ENCODE results near the gene DNAAF8.
"Not testable (repeated sequence)": the region's sequence is repeated elsewhere in the genome, so short reads cannot be mapped to it uniquely, and the experiment has no call there.

The DNAAF8 gene

DNA sequence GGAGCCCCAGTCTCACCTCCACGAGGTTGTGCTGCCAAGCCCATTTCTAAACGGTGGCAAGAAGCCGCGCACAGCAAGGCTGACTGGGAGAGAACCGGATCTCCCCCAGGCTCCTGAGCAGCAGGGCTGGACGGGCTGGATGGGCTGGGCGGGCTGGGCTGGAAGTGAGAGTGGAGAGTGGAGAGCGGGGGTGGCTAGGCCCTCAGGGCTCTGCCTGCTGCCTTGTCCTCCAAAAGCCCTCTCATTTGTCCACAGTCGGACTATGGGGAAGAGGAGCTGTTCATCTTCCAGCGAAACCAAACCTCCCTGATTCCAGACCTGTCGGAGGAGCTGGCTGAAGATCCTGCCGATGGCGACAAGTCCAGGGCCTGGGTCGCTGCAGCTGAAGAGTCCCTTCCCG is 3.2 kb downstream of the DNAAF8 start:
- H3K4me1 ChIP-seq (ENCODE audit: control insufficient read depth in 1 of 2, insufficient read depth in 1 of 2, low read depth in 1 of 2, low read length in 1 of 2) = peaks cover 19% of the 10 kb centered on the region in 2 experiments
- H3K27ac ChIP-seq = no peak overlapping the region
- no peaks in the 10 kb centered on the region for H3K36me3 ChIP-seq
- no peaks in the 10 kb centered on the region for H3K9me3 ChIP-seq
- H3K4me3 ChIP-seq (ENCODE audit: low read depth in 1 of 2, low read length in 1 of 2) = no peak overlapping the region
- TF ChIP-seq, protein P1, sequence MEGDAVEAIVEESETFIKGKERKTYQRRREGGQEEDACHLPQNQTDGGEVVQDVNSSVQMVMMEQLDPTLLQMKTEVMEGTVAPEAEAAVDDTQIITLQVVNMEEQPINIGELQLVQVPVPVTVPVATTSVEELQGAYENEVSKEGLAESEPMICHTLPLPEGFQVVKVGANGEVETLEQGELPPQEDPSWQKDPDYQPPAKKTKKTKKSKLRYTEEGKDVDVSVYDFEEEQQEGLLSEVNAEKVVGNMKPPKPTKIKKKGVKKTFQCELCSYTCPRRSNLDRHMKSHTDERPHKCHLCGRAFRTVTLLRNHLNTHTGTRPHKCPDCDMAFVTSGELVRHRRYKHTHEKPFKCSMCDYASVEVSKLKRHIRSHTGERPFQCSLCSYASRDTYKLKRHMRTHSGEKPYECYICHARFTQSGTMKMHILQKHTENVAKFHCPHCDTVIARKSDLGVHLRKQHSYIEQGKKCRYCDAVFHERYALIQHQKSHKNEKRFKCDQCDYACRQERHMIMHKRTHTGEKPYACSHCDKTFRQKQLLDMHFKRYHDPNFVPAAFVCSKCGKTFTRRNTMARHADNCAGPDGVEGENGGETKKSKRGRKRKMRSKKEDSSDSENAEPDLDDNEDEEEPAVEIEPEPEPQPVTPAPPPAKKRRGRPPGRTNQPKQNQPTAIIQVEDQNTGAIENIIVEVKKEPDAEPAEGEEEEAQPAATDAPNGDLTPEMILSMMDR (IDR thresholded peaks at IDR 0.05) = no peak
- H3K27me3 ChIP-seq = no peaks in the 10 kb centered on the region

DNA sequence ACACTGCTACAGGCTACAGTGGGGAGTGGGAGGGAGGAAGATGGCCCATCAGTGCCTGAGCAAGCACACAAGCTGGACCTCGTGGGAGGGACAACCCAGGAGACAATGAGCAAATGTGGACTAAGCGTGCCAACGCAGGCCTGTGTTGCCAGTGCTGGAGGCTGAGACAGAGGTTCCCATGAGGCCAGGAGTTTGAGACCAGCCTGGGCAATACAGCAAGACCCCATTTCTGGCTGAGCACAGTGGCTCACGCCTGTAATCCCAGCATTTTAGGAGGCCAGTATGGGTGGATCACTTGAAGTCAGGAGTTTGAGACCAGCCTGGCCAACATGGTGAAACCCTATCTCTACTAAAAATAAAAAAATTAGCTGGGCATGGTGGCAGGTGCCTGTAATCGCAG is 4.0 kb downstream of the DNAAF8 start:
- not testable (repeated sequence) for H3K9me3 ChIP-seq, H3K27me3 ChIP-seq

DNA sequence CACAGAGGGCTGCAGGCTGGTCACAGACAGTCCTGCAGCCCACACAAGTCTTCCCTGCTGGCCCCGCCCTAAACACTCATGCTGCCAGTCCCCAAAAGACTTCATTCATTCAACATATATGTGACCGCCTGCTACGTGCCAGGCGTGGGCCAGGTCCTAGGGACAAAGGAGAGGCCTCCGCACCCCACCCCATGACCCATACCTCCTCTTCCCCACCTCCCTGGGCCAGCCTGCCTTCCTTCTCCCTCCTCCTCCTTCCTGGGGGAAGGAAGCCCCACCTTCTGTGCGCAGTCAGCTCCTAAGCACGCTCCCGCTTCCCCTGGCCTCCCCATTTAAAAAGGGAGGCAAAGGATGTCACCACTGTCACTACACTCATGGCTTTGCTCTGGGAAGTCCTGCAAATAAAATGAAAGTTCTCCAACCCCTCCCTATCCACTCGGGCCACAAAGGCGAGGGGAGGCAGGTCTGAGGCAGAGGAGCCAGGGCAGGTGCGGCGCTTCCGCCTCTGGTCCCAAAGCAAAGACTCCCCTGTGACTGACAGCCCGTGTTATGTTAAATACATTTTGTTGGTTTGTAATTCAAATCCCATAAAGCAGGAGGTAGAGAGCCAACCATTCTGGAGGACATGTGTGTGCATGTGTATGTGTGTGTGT is 9.0 kb downstream of the DNAAF8 start:
- TF ChIP-seq, protein P1 (IDR thresholded peaks at IDR 0.05) = no peak
- Histone ChIP-seq H3K4me1 (ENCODE audit: control insufficient read depth in 1 of 2, insufficient read depth in 1 of 2, low read depth in 1 of 2, low read length in 1 of 2) (peaks cover 4 to 5% of the 10 kb centered on the region in 2 experiments), H3K9me3 (no peaks in the 10 kb centered on the region), H3K4me3 (ENCODE audit: low read depth in 1 of 2, low read length in 1 of 2) (no peak overlapping the region), H3K27me3 (peaks cover 11% of the 10 kb centered on the region), H3K27ac (no peak overlapping the region), H3K36me3 (no peaks in the 10 kb centered on the region)

More for the DNA sequence above, 4.0 kb downstream of the DNAAF8 start:
- H3K4me3 ChIP-seq (ENCODE audit: low read depth in 1 of 2, low read length in 1 of 2); H3K36me3 ChIP-seq; H3K27ac ChIP-seq: not testable (repeated sequence)
- peaks cover 19% of the 10 kb centered on the region in 2 experiments for H3K4me1 ChIP-seq (ENCODE audit: control insufficient read depth in 1 of 2, insufficient read depth in 1 of 2, low read depth in 1 of 2, low read length in 1 of 2)

DNA sequence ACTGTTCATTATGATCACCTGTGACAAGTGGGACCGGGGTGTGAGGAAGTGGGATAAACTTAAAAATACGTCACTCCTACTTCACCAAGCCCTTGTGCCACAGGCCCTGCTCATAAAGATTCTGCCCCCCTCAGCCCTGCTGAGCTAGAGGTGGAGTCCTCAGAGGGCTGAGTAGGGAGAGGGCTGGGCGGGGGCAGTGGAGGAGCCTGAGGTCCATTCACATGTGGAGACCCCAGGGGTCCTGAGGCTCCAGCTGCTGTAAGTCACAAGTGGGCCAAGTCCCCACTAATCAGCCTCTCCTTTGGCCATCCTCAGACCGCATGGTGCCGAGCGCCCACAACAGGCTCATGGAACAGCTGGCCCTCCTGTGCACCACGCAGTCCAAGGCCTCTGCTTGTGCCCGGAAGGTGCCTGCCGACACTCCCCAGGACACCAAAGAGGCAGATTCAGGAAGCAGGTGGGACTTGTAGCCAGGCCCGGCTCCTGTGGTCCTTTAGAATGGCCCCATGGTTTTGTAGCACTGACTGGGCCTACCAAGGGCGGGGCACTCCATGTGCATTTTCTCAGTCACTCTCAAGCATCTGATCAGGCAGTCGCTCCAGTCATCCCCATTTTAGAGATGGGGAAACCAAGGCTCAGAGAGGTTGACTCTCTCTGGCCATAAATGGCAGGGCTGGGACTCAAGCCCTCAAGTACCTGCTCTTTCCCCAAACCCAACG is 10.4 kb downstream of the DNAAF8 start:
- Histone ChIP-seq H3K4me1 (ENCODE audit: control insufficient read depth in 1 of 2, insufficient read depth in 1 of 2, low read depth in 1 of 2, low read length in 1 of 2) (peaks cover 4 to 5% of the 10 kb centered on the region in 2 experiments), H3K9me3 (no peaks in the 10 kb centered on the region), H3K4me3 (ENCODE audit: low read depth in 1 of 2, low read length in 1 of 2) (no peak overlapping the region), H3K36me3 (peaks cover 5% of the 10 kb centered on the region), H3K27me3 (peaks cover 11% of the 10 kb centered on the region), H3K27ac (no peak overlapping the region)
- TF ChIP-seq, protein P1 (IDR thresholded peaks at IDR 0.05) = no peak

DNA sequence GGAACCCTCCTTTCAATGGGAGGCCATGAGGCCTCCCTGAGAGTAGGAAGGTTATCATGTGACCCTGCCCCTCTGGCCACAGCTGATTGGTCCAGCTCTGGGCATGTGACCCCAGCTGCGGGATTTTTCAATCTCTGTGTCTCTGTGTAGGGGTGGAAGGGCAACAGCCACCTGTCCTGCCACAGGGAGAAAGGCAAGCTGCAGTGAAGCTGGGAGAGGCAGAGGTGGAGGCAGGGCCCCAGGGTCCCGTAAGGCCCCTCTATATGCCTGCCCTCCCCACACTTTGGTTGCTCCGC is 10.9 kb downstream of the DNAAF8 start:
- peaks cover 5% of the 10 kb centered on the region for H3K36me3 ChIP-seq
- TF ChIP-seq, protein P1 (IDR thresholded peaks at IDR 0.05) = no peak
- no peak overlapping the region for H3K4me3 ChIP-seq (ENCODE audit: low read depth in 1 of 2, low read length in 1 of 2)
- H3K9me3 ChIP-seq = no peaks in the 10 kb centered on the region
- no peak overlapping the region for H3K27ac ChIP-seq
- peaks cover 4 to 5% of the 10 kb centered on the region in 2 experiments for H3K4me1 ChIP-seq (ENCODE audit: control insufficient read depth in 1 of 2, insufficient read depth in 1 of 2, low read depth in 1 of 2, low read length in 1 of 2)
- H3K27me3 ChIP-seq = peaks cover 11% of the 10 kb centered on the region

DNA sequence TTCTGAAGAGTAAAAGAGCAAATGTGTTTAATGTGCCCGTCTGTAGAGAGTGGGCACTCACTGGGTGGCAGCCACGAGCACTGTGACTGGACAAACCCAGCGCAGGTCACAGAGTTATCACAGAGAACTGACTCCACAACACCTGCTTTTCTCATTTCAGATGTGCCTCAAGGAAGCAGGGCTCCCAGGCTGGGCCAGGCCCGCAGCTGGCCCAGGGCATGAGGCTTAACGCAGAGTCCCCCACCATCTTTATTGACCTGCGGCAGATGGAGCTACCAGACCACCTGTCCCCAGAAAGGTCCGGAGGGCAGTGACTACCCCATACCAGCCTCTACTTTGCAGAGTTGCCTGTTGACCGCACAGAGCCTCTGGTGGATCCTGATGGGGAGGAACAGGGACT is 11.9 kb downstream of the DNAAF8 start:
- Histone ChIP-seq H3K9me3 (no peaks in the 10 kb centered on the region), H3K4me1 (ENCODE audit: control insufficient read depth in 1 of 2, insufficient read depth in 1 of 2, low read depth in 1 of 2, low read length in 1 of 2) (peaks cover 4 to 5% of the 10 kb centered on the region in 2 experiments)
- TF ChIP-seq, protein P1 (IDR thresholded peaks at IDR 0.05) = no peak

More for the DNA sequence above, 11.9 kb downstream of the DNAAF8 start:
- Histone ChIP-seq H3K27ac (no peak overlapping the region), H3K27me3 (peaks cover 11% of the 10 kb centered on the region), H3K36me3 (peaks cover 10% of the 10 kb centered on the region), H3K4me3 (ENCODE audit: low read depth in 1 of 2, low read length in 1 of 2) (no peak overlapping the region)
